Measurements from ENCODE around the gene INAFM1.

The INAFM1 gene

GRCh38 chr19:47319923-47320871, 45.5 kb downstream of the INAFM1 start:
- Histone ChIP-seq H3K36me3 (ENCODE audit: control insufficient read depth in 4 of 4, insufficient read depth in 4 of 4, low read length in 3 of 4) (no peaks in the 10 kb centered on the region), H3K4me1 (ENCODE audit: control extremely low read depth in 1 of 4, control insufficient read depth in 4 of 4, insufficient read depth in 4 of 4, low read length in 3 of 4) (peaks cover 2 to 14% (median 9%) of the 10 kb centered on the region in 4 experiments), H3K27ac (ENCODE audit: insufficient read depth in 1 of 2, low read depth in 1 of 2, low read length in 2 of 2, poor library complexity in 1 of 2, severe bottlenecking in 2 of 2) (no peak overlapping the region), H3K4me3 (ENCODE audit: control insufficient read depth in 1 of 7, extremely low read depth in 1 of 7, insufficient read depth in 4 of 7, low read depth in 2 of 7, low read length in 6 of 7) (no peak overlapping the region), H3K27me3 (replicated peaks in 2 of 5; ENCODE audit: control insufficient read depth in 4 of 5, insufficient read depth in 5 of 5, low read length in 4 of 5) (peaks cover 0 to 21% (median 2%) of the 10 kb centered on the region in 5 experiments), H3K9me3 (ENCODE audit: control extremely low read depth in 1 of 5, control insufficient read depth in 4 of 5, insufficient read depth in 2 of 5, low read depth in 1 of 5, low read length in 4 of 5) (peaks cover 0 to 4% (median 0%) of the 10 kb centered on the region in 5 experiments)
- CTCF ChIA-PET = interaction anchor here (1.4 kb wide), 1 partner anchor 20 kb away, joined by 3 read pairs; no protein-coding TSS in a partner anchor
- POLR2A ChIA-PET = no interaction called here
- DNase-seq = no peak
- WGBS (ENCODE audit: insufficient coverage) = 95% methylated on average over 46 of the region's 46 CpGs

- ChIA-PET CTCF (interaction anchor here (1.4 to 1.6 kb wide), 2 partner anchors 14 to 22 kb away, joined by 3 to 5 read pairs; no protein-coding TSS in a partner anchor), POLR2A (interaction anchor here (0.6 kb wide), 1 partner anchor 69 kb away, joined by 3 read pairs; no protein-coding TSS in a partner anchor)
- Histone ChIP-seq H3K4me3 (ENCODE audit: control insufficient read depth in 1 of 7, extremely low read depth in 1 of 7, insufficient read depth in 4 of 7, low read depth in 2 of 7, low read length in 6 of 7) (no peak overlapping the region), H3K4me1 (ENCODE audit: control extremely low read depth in 1 of 4, control insufficient read depth in 4 of 4, insufficient read depth in 4 of 4, low read length in 3 of 4) (peaks cover under 1 to 10% (median 8%) of the 10 kb centered on the region in 4 experiments), H3K9me3 (ENCODE audit: control extremely low read depth in 1 of 5, control insufficient read depth in 4 of 5, insufficient read depth in 2 of 5, low read depth in 1 of 5, low read length in 4 of 5) (peaks cover 0 to 4% (median 0%) of the 10 kb centered on the region in 5 experiments), H3K27me3 (replicated peaks in 2 of 5; ENCODE audit: control insufficient read depth in 4 of 5, insufficient read depth in 5 of 5, low read length in 4 of 5) (peaks cover 0 to 19% (median 2%) of the 10 kb centered on the region in 5 experiments), H3K36me3 (ENCODE audit: control insufficient read depth in 4 of 4, insufficient read depth in 4 of 4, low read length in 3 of 4) (no peaks in the 10 kb centered on the region), H3K27ac (ENCODE audit: insufficient read depth in 1 of 2, low read depth in 1 of 2, low read length in 2 of 2, poor library complexity in 1 of 2, severe bottlenecking in 2 of 2) (no peak overlapping the region)
- no peak for DNase-seq
- WGBS (ENCODE audit: insufficient coverage) = no CpG with 5 or more reads among the region's 1 CpG
Measured at GRCh38 chr19:47321630-47322029, 46.9 kb downstream of the INAFM1 start.

GRCh38 chr19:47322058-47322457, 47.4 kb downstream of the INAFM1 start:
- DNase-seq = peak in 2 of 3 donors; percentile 42 to 56
- peaks cover 0 to 19% (median 2%) of the 10 kb centered on the region in 5 experiments for H3K27me3 ChIP-seq (replicated peaks in 2 of 5; ENCODE audit: control insufficient read depth in 4 of 5, insufficient read depth in 5 of 5, low read length in 4 of 5)
- no peaks in the 10 kb centered on the region for H3K36me3 ChIP-seq (ENCODE audit: control insufficient read depth in 4 of 4, insufficient read depth in 4 of 4, low read length in 3 of 4)
- no peak overlapping the region for H3K4me3 ChIP-seq (ENCODE audit: control insufficient read depth in 1 of 7, extremely low read depth in 1 of 7, insufficient read depth in 4 of 7, low read depth in 2 of 7, low read length in 6 of 7)
- ChIA-PET CTCF (interaction anchor here (1.4 to 1.6 kb wide), 2 partner anchors 13 to 22 kb away, joined by 3 to 5 read pairs; no protein-coding TSS in a partner anchor), POLR2A (interaction anchor here (0.6 kb wide), 1 partner anchor 68 kb away, joined by 3 read pairs; no protein-coding TSS in a partner anchor)
- no peak overlapping the region for H3K27ac ChIP-seq (ENCODE audit: insufficient read depth in 1 of 2, low read depth in 1 of 2, low read length in 2 of 2, poor library complexity in 1 of 2, severe bottlenecking in 2 of 2)
- peaks cover 0 to 10% (median 8%) of the 10 kb centered on the region in 4 experiments for H3K4me1 ChIP-seq (ENCODE audit: control extremely low read depth in 1 of 4, control insufficient read depth in 4 of 4, insufficient read depth in 4 of 4, low read length in 3 of 4)
- WGBS (ENCODE audit: insufficient coverage) = 80% methylated on average over 1 of the region's 2 CpGs
- peaks cover 0 to 4% (median 0%) of the 10 kb centered on the region in 5 experiments for H3K9me3 ChIP-seq (ENCODE audit: control extremely low read depth in 1 of 5, control insufficient read depth in 4 of 5, insufficient read depth in 2 of 5, low read depth in 1 of 5, low read length in 4 of 5)

GRCh38 chr19:47323409-47323808, 48.7 kb downstream of the INAFM1 start:
- Histone ChIP-seq H3K4me3 (ENCODE audit: control insufficient read depth in 1 of 7, extremely low read depth in 1 of 7, insufficient read depth in 4 of 7, low read depth in 2 of 7, low read length in 6 of 7) (no peak overlapping the region), H3K9me3 (ENCODE audit: control extremely low read depth in 1 of 5, control insufficient read depth in 4 of 5, insufficient read depth in 2 of 5, low read depth in 1 of 5, low read length in 4 of 5) (peaks cover 0 to 4% (median 0%) of the 10 kb centered on the region in 5 experiments), H3K36me3 (ENCODE audit: control insufficient read depth in 4 of 4, insufficient read depth in 4 of 4, low read length in 3 of 4) (no peaks in the 10 kb centered on the region), H3K4me1 (ENCODE audit: control extremely low read depth in 1 of 4, control insufficient read depth in 4 of 4, insufficient read depth in 4 of 4, low read length in 3 of 4) (peaks cover 0 to 10% (median 8%) of the 10 kb centered on the region in 4 experiments), H3K27ac (ENCODE audit: insufficient read depth in 1 of 2, low read depth in 1 of 2, low read length in 2 of 2, poor library complexity in 1 of 2, severe bottlenecking in 2 of 2) (no peak overlapping the region), H3K27me3 (replicated peaks in 2 of 5; ENCODE audit: control insufficient read depth in 4 of 5, insufficient read depth in 5 of 5, low read length in 4 of 5) (peaks cover 0 to 19% (median 2%) of the 10 kb centered on the region in 5 experiments)
- CTCF ChIA-PET = interaction anchor here (0.7 to 1.6 kb wide), 3 partner anchors 12 to 193 kb away, joined by 3 to 5 read pairs (median 3); no protein-coding TSS in a partner anchor
- DNase-seq = no peak
- POLR2A ChIA-PET = no interaction called here
- 93% methylated on average over 8 of the region's 8 CpGs for WGBS (ENCODE audit: insufficient coverage)

- peaks cover 0 to 4% (median 0%) of the 10 kb centered on the region in 5 experiments for H3K9me3 ChIP-seq (ENCODE audit: control extremely low read depth in 1 of 5, control insufficient read depth in 4 of 5, insufficient read depth in 2 of 5, low read depth in 1 of 5, low read length in 4 of 5)
- POLR2A ChIA-PET = interaction anchor here (0.5 kb wide), 1 partner anchor 130 kb away, joined by 3 read pairs; no protein-coding TSS in a partner anchor
- H3K4me1 ChIP-seq (ENCODE audit: control extremely low read depth in 1 of 4, control insufficient read depth in 4 of 4, insufficient read depth in 4 of 4, low read length in 3 of 4) = peaks cover 0 to 10% (median 8%) of the 10 kb centered on the region in 4 experiments
- no peak overlapping the region for H3K4me3 ChIP-seq (ENCODE audit: control insufficient read depth in 1 of 7, extremely low read depth in 1 of 7, insufficient read depth in 4 of 7, low read depth in 2 of 7, low read length in 6 of 7)
- no peak for DNase-seq
- H3K27ac ChIP-seq (ENCODE audit: insufficient read depth in 1 of 2, low read depth in 1 of 2, low read length in 2 of 2, poor library complexity in 1 of 2, severe bottlenecking in 2 of 2) = no peak overlapping the region
- 91% methylated on average over 12 of the region's 12 CpGs for WGBS (ENCODE audit: insufficient coverage)
- CTCF ChIA-PET = interaction anchor here (0.7 to 1.9 kb wide), 3 partner anchors 25 to 192 kb away, joined by 3 to 9 read pairs (median 3); partner anchors contain the start of gene DHX34
- H3K36me3 ChIP-seq (ENCODE audit: control insufficient read depth in 4 of 4, insufficient read depth in 4 of 4, low read length in 3 of 4) = no peaks in the 10 kb centered on the region
- H3K27me3 ChIP-seq (replicated peaks in 2 of 5; ENCODE audit: control insufficient read depth in 4 of 5, insufficient read depth in 5 of 5, low read length in 4 of 5) = peaks cover 0 to 19% (median 2%) of the 10 kb centered on the region in 5 experiments
Measured at GRCh38 chr19:47323872-47324271, 49.2 kb downstream of the INAFM1 start.

- peaks cover 0 to 4% (median 0%) of the 10 kb centered on the region in 5 experiments for H3K9me3 ChIP-seq (ENCODE audit: control extremely low read depth in 1 of 5, control insufficient read depth in 4 of 5, insufficient read depth in 2 of 5, low read depth in 1 of 5, low read length in 4 of 5)
- 38% methylated on average over 7 of the region's 9 CpGs for WGBS (ENCODE audit: insufficient coverage)
- H3K27me3 ChIP-seq (replicated peaks in 2 of 5; ENCODE audit: control insufficient read depth in 4 of 5, insufficient read depth in 5 of 5, low read length in 4 of 5) = peaks cover 0 to 19% (median 2%) of the 10 kb centered on the region in 5 experiments
- H3K27ac ChIP-seq (ENCODE audit: insufficient read depth in 1 of 2, low read depth in 1 of 2, low read length in 2 of 2, poor library complexity in 1 of 2, severe bottlenecking in 2 of 2) = no peak overlapping the region
- DNase-seq = peak; percentile 43 to 50 (median 45)
- no peak overlapping the region for H3K4me3 ChIP-seq (ENCODE audit: control insufficient read depth in 1 of 7, extremely low read depth in 1 of 7, insufficient read depth in 4 of 7, low read depth in 2 of 7, low read length in 6 of 7)
- no peaks in the 10 kb centered on the region for H3K36me3 ChIP-seq (ENCODE audit: control insufficient read depth in 4 of 4, insufficient read depth in 4 of 4, low read length in 3 of 4)
- ChIA-PET CTCF (interaction anchor here (1.0 to 1.9 kb wide), 4 partner anchors 9 to 49 kb away, joined by 3 to 9 read pairs (median 4); partner anchors contain the start of gene DHX34), POLR2A (interaction anchor here (0.5 kb wide), 1 partner anchor 129 kb away, joined by 3 read pairs; no protein-coding TSS in a partner anchor)
- H3K4me1 ChIP-seq (ENCODE audit: control extremely low read depth in 1 of 4, control insufficient read depth in 4 of 4, insufficient read depth in 4 of 4, low read length in 3 of 4) = peaks cover 0 to 10% (median 8%) of the 10 kb centered on the region in 4 experiments
Measured at GRCh38 chr19:47324502-47324901, 49.8 kb downstream of the INAFM1 start.

Data from common myeloid progenitor, CD34-positive (primary cell).